ENCODE measurements around the gene SLC16A6.
"Not testable (repeated sequence)": the region's sequence is repeated elsewhere in the genome, so short reads cannot be mapped to it uniquely, and the experiment has no call there.

SLC16A6 gene

DNA sequence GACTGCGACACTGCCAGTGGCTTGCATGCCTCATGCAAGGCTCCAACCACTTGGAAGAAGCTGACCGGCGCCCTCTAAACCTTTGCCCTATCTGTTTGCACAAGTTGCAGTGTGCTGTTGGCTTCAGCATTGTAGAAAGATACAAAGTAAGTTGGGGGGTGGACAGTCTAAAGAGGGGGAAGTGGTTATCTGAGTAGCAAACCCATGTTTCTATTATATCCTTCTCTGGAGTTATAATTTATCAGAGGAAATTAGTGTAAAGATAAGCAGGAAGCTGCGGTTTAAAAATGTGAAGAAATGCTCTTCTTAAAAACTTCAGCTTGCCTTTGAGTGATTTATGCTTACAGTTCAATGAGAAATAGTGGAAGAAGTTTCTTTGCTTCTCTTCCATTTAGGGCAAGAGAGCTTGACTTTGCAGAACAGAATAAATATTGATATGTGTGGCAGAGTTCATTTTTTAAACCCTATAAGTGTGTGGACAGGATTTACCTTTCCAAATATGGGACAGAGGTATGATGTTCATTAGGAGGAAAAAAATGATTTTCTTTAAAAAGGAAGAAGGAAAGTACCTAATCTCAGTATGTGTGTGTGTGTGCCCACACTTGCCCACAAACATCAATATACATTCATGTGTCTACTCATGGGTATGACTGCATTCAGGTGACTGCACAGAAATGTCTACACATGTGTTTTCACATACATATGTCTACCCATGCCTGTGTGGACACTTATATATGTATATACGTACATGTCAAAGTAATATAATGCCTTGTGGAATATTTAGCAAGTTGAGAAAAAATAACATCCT, 35.0 kb downstream of the SLC16A6 start:
- H3K4me2 ChIP-seq, result peak overlapping the region; percentile 65 to 90 (median 85)
- H3K27ac ChIP-seq, result peak overlapping the region; percentile 18 to 96 (median 85); a peak in 20 of 22 replicates
- peak overlapping the region in 9 of 11 experiments; percentile 39 to 84 (median 50); a peak in 18 of 22 replicates for H3K9ac ChIP-seq
- TF ChIP-seq Cebpa-rat (IDR thresholded peaks at IDR 0.05), result no peak
- H3K4me3 ChIP-seq, result peak overlapping the region in 7 of 10 experiments; percentile 3 to 33 (median 20); a peak in 6 of 20 replicates
- H3K27me3 ChIP-seq, result peaks cover 0 to 9% (median 0%) of the 10 kb centered on the region in 11 experiments; a peak in 4 of 22 replicates
- H3K9me3 ChIP-seq (replicated peaks in 1 of 11), result no peaks in the 10 kb centered on the region; a peak in 1 of 22 replicates
- peaks cover 6 to 47% (median 21%) of the 10 kb centered on the region in 11 experiments; a peak in 18 of 22 replicates for H3K36me3 ChIP-seq
- peaks cover 72 to 99% (median 92%) of the 10 kb centered on the region in 10 experiments for H3K4me1 ChIP-seq
- 0 out of 22 replicates have a peak, but pooled peaks cover 0 to 6% (median 0%) of the 10 kb centered on the region in 11 experiments for H4K20me1 ChIP-seq

DNA sequence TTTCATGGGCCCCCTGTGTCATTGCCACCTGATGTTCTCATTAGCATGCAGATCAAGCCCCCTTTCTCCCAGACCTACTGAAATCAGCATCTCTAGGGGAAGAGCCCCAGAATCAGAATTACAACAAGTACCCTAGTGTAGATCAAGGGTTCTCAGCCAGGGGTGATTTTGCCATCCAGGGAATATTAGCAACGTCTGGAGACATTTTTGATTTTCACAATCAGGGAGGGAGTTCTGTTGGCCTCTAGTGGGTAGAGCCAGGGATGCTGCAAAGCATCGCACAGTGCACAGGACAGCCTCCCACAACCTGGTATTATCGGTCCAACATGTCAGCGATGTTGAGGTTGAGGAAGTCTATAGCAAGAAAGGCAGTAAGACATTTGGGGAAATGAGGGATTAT, 35.8 kb downstream of the SLC16A6 start:
- peaks cover 77 to 99% (median 88%) of the 10 kb centered on the region in 10 experiments for H3K4me1 ChIP-seq
- no peaks in the 10 kb centered on the region for H3K9me3 ChIP-seq (replicated peaks in 1 of 11)
- H3K27me3 ChIP-seq, result peaks cover 0 to 9% (median 0%) of the 10 kb centered on the region in 11 experiments; a peak in 4 of 22 replicates
- TF ChIP-seq Cebpa-rat (IDR thresholded peaks at IDR 0.05), result no peak
- peaks cover 6 to 50% (median 23%) of the 10 kb centered on the region in 11 experiments; a peak in 18 of 22 replicates for H3K36me3 ChIP-seq
- H3K4me3 ChIP-seq, result peak overlapping the region in 6 of 10 experiments; percentile 3 to 33 (median 20); a peak in 2 of 20 replicates
- H3K27ac ChIP-seq, result peak overlapping the region in 10 of 11 experiments; percentile 42 to 96 (median 87); a peak in 19 of 22 replicates
- 0 out of 22 replicates have a peak, but pooled peaks cover 0 to 6% (median 0%) of the 10 kb centered on the region in 11 experiments for H4K20me1 ChIP-seq
- H3K9ac ChIP-seq, result peak overlapping the region in 8 of 11 experiments; percentile 26 to 84 (median 56); a peak in 15 of 22 replicates
- H3K4me2 ChIP-seq, result peak overlapping the region; percentile 65 to 90 (median 85)

- not testable (repeated sequence) for H3K4me3 ChIP-seq; H3K27me3 ChIP-seq; H4K20me1 ChIP-seq; H3K9me3 ChIP-seq (replicated peaks in 1 of 11)
- H3K4me1 ChIP-seq, result peaks cover 80 to 100% (median 91%) of the 10 kb centered on the region in 10 experiments
- H3K27ac ChIP-seq, result peak overlapping the region in 10 of 11 experiments; percentile 11 to 96 (median 77); a peak in 18 of 22 replicates
- peak overlapping the region in 8 of 11 experiments; percentile 11 to 68 (median 50); a peak in 12 of 22 replicates for H3K9ac ChIP-seq
- H3K36me3 ChIP-seq, result peaks cover 6 to 50% (median 23%) of the 10 kb centered on the region in 11 experiments; a peak in 18 of 22 replicates
- H3K4me2 ChIP-seq, result peak overlapping the region; percentile 58 to 90 (median 83)
Measured at GRCh38 chr17:68253426-68253825, 37.5 kb downstream of the SLC16A6 start.

GRCh38 chr17:68249354-68249765, 41.6 kb downstream of the SLC16A6 start:
- TF ChIP-seq Cebpa-rat (IDR thresholded peaks at IDR 0.05), result no peak
- H3K4me2 ChIP-seq, result peak overlapping the region; percentile 88 to 99 (median 96)
- peak overlapping the region in 1 of 10 experiments; percentile 67; a peak in 3 of 20 replicates for H3K4me3 ChIP-seq
- peak overlapping the region in 10 of 11 experiments; percentile 92 to 98 (median 95); a peak in 19 of 22 replicates for H3K27ac ChIP-seq
- H4K20me1 ChIP-seq, result no peaks in the 10 kb centered on the region
- peaks cover 0 to 9% (median 0%) of the 10 kb centered on the region in 11 experiments; a peak in 4 of 22 replicates for H3K27me3 ChIP-seq
- H3K9me3 ChIP-seq (replicated peaks in 1 of 11), result no peaks in the 10 kb centered on the region
- H3K9ac ChIP-seq, result peak overlapping the region in 10 of 11 experiments; percentile 4 to 97 (median 93); a peak in 11 of 22 replicates
- H3K36me3 ChIP-seq, result peaks cover 4 to 32% (median 16%) of the 10 kb centered on the region in 11 experiments; a peak in 17 of 22 replicates
- peaks cover 52 to 77% (median 66%) of the 10 kb centered on the region in 10 experiments for H3K4me1 ChIP-seq

DNA sequence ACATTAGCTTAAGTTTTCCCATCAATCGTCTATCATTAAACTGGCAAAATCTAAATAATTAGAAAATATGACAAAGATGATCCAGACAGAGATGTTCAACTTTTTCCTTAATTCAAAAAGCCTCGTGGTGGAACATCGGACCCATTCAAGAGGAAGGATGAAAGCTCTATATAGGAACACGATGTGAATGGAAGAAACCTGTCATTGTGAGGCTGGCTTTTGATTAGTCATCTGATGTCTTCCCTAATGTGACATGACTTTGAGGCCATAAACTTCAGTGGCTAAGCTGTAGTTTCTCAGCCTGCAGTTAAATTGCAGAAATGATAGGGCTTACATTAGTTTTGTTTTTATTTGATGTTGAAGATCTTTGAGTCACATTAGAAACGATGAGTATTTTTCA, 42.0 kb downstream of the SLC16A6 start:
- no peaks in the 10 kb centered on the region for H4K20me1 ChIP-seq
- peaks cover 0 to 4% (median 0%) of the 10 kb centered on the region in 11 experiments; a peak in 4 of 22 replicates for H3K27me3 ChIP-seq
- H3K4me1 ChIP-seq, result peaks cover 47 to 72% (median 61%) of the 10 kb centered on the region in 10 experiments
- peak overlapping the region; percentile 92 to 98 (median 95); a peak in 21 of 22 replicates for H3K27ac ChIP-seq
- H3K36me3 ChIP-seq, result peaks cover 4 to 27% (median 15%) of the 10 kb centered on the region in 11 experiments; a peak in 17 of 22 replicates
- peak overlapping the region; percentile 89 to 97 (median 94); a peak in 21 of 22 replicates for H3K9ac ChIP-seq
- peak overlapping the region; percentile 88 to 99 (median 96) for H3K4me2 ChIP-seq
- no peaks in the 10 kb centered on the region for H3K9me3 ChIP-seq (replicated peaks in 1 of 11)
- peak overlapping the region in 8 of 10 experiments; percentile 64 to 88 (median 72); a peak in 16 of 20 replicates for H3K4me3 ChIP-seq
- TF ChIP-seq Cebpa-rat (IDR thresholded peaks at IDR 0.05), result no peak

GRCh38 chr17:68248199-68248825, 42.6 kb downstream of the SLC16A6 start:
- Histone ChIP-seq H3K27me3 (no peaks in the 10 kb centered on the region), H3K9me3 (replicated peaks in 1 of 11) (no peaks in the 10 kb centered on the region), H3K27ac (peak overlapping the region; percentile 92 to 98 (median 95)), H3K36me3 (peaks cover 4 to 25% (median 15%) of the 10 kb centered on the region in 11 experiments; a peak in 17 of 22 replicates), H4K20me1 (no peaks in the 10 kb centered on the region), H3K4me3 (peak overlapping the region; percentile 64 to 88 (median 72)), H3K4me1 (peaks cover 41 to 66% (median 55%) of the 10 kb centered on the region in 10 experiments), H3K4me2 (peak overlapping the region; percentile 88 to 99 (median 96)), H3K9ac (peak overlapping the region; percentile 89 to 97 (median 94))
- TF ChIP-seq Cebpa-rat (IDR thresholded peaks at IDR 0.05), result no peak

DNA sequence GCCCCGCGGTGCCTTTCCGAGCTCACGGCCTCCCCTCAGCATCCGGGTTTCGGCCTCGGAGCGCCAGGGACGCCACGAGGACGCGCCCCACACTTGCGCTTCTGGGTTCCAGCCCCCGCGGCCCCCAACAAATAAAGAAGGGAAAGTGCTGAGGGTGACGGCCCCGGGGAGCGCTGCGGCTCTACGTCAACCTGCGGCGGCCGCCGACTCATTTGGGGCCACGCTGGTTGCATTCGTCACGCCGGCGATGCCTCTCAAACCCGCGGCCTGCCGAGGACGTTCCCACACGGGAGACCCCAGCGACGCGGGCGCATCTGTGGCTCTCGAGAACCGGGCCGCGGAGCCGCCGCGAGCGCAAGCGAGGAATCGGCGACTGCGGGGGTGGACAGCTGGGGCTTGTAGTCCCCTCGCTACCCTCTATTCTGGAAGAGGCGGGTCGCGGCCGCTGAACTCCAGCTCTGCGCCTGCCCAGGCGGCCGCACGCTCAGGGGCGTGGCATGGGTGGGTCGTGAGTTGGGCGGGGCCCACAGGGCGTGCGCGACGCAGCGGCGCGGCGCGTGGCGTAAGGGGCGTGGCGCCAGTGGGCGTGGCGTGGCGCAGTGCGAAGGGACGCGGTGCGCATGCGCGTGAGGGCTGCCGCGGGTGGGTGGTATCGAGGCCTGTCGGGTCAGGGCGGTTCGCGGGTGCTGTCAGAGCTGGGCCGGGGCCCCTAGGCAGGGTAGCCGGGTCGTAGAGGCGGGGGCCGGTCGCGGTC, 43.3 kb downstream of the SLC16A6 start, which contains the start of gene AMZ2:
TSS of gene AMZ2 (plus strand) at position 599 of the 754 bp plus-strand sequence. CDS start 2,145 bp downstream, outside the sequence.
- Histone ChIP-seq H3K36me3 (peaks cover 4 to 20% (median 14%) of the 10 kb centered on the region in 11 experiments; a peak in 17 of 22 replicates), H3K4me1 (peaks cover 36 to 59% (median 48%) of the 10 kb centered on the region in 10 experiments), H3K9ac (peak within 1 kb of the TSS; percentile 89 to 97 (median 94)), H3K27ac (peak within 1 kb of the TSS; percentile 92 to 98 (median 95)), H3K4me3 (peak within 1 kb of the TSS; percentile 64 to 88 (median 72)), H3K27me3 (no peaks in the 10 kb centered on the region), H3K4me2 (peak within 1 kb of the TSS; percentile 88 to 99 (median 96)), H3K9me3 (replicated peaks in 1 of 11) (no peaks in the 10 kb centered on the region), H4K20me1 (no peaks in the 10 kb centered on the region)
- TF ChIP-seq Cebpa-rat (IDR thresholded peaks at IDR 0.05), result no peak

Data from BLaER1 treated with 17β-estradiol and CSF1 and Interleukin-3, amounts not matched to agents 10 nM and 100 nM (cell line).